A549 (cell line): ENCODE measurements around the gene YPEL1.

Source experiments
- BHLHE40 ChIP-seq: IDR thresholded peaks from 2 replicates; pipeline ENCODE4 v1.6.1; 2012; ENCODE audit warnings: low read depth, low read length, inconsistent platforms
- CTCF ChIP-seq: fragments of >200 bp; sonication (Bioruptor Twin); formaldehyde crosslinking; IDR thresholded peaks from 3 replicates; pipeline ENCODE4 v1.5.1; 2016
- E2F6 ChIP-seq: IDR thresholded peaks from 2 replicates; pipeline ENCODE4 v1.6.1; 2012; ENCODE audit warnings: low read depth, borderline replicate concordance
- EP300 ChIP-seq, 2 experiments: fragments of >200 bp; sonication (Bioruptor Twin); formaldehyde crosslinking; IDR thresholded peaks; 2 replicates in 1 of 2; 3 replicates in 1 of 2; pipeline ENCODE4 v1.6.1; 2016 to 2017
- PHF8 ChIP-seq: fragments of 200-600 bp; sonication (generic); IDR thresholded peaks from 2 replicates; pipeline ENCODE4 v1.6.1; 2016; ENCODE audit warnings: low read depth, mild to moderate bottlenecking, antibody characterized with exemption, moderate library complexity, borderline replicate concordance
- RCOR1 ChIP-seq: fragments of 150-350 bp; IDR thresholded peaks from 2 replicates; pipeline ENCODE4 v1.6.1; 2014; ENCODE audit warnings: antibody characterized with exemption, low read length, low read depth
- RFX5 ChIP-seq: fragments of 450-650 bp; IDR thresholded peaks from 2 replicates; pipeline ENCODE4 v1.7.1; 2014; ENCODE audit warnings: antibody characterized with exemption, mild to moderate bottlenecking, moderate library complexity
- ZNF302 ChIP-seq: fragments of 250-450 bp; sonication (Bioruptor Pico); IDR thresholded peaks from 2 replicates; pipeline ENCODE4 v1.9.0; 2021; ENCODE audit warnings: inconsistent platforms, mild to moderate bottlenecking, moderate library complexity
- TF ChIP-seq, protein P1 (sequence below): IDR thresholded peaks from 2 replicates; pipeline ENCODE4 v1.6.1; 2012

GRCh38 chr22:21672107-21672629 lies 63.4 kb downstream of the YPEL1 start:
- TF ChIP-seq RFX5 (no peak), CTCF (no peak), BHLHE40 (no peak), EP300 (IDR thresholded peaks at IDR 0.05) (no peak), RCOR1 (no peak), E2F6 (no peak), PHF8 (no peak), ZNF302 (no peak)
- TF ChIP-seq, protein P1, sequence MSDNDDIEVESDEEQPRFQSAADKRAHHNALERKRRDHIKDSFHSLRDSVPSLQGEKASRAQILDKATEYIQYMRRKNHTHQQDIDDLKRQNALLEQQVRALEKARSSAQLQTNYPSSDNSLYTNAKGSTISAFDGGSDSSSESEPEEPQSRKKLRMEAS: no peak
